GM21423 (cell line): ENCODE measurements around the gene STX11.

Experiments
- ATAC-seq: cut with Tn5 transposase; IDR thresholded peaks from one replicate; pipeline ENCODE4 v1.9.1; 2021; ENCODE audit warnings: mild to moderate bottlenecking, moderate library complexity; ENCODE audit not compliant: unreplicated experiment

The STX11 gene

DNA sequence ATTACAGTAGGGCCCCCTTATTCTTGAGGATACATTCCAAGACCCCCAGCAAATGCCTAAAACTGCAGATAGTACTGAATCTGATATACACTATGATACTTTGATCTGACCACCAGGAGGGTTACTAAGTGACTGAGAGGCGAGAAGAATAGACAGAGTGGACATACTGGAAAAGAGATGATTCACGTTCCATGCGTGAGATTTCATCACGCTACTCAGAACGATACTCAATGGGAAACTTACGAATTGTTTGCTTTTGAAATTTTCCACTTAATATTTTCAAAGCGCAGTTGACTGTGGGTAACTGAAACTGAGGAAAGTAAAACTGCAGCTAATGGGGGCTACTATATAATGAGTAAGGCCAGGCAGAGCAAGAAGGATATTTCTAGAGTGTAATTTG lies 60.8 kb downstream of the STX11 start:
- no peak for ATAC-seq

DNA sequence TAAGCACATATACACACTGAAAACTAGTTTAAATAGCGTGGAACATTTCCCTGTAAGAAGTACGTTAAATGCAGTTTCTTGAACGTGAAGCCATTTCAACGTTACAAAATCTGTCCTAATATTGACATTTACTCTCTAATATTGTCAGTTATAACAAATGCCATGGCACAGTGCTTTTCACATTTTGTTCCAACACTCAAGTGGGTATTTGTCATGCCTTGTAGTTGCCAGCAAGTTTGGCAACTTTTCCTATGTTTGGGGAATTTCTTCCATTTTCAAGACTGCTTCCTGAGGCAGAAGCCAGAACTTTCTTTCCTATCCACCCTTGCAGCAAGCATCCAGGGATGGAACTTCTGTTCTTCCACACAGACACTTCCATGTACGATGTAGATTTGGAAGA lies 63.0 kb downstream of the STX11 start:
- ATAC-seq, result no peak

DNA sequence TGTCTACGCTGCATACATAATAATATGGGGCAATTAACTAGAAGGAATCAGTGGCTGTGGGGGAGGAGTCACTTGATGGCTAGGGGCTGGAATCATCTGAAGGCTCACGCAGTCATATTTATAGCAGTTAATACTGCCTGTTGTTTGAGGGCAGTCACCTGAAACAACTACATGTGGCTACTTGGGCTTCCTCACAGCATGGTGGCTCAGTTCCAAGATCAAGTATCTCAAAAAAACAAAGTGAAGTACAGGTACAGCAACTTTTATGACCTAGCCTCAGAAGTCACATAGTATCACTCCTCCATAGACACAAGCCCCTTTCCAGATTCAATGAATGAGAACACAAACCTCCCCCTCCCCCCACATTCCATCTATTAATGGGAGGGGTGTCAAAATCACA lies 63.7 kb downstream of the STX11 start:
- ATAC-seq, result no peak

GRCh38 chr6:144214622-144215401 lies 64.5 kb downstream of the STX11 start:
- ATAC-seq, result no peak

DNA sequence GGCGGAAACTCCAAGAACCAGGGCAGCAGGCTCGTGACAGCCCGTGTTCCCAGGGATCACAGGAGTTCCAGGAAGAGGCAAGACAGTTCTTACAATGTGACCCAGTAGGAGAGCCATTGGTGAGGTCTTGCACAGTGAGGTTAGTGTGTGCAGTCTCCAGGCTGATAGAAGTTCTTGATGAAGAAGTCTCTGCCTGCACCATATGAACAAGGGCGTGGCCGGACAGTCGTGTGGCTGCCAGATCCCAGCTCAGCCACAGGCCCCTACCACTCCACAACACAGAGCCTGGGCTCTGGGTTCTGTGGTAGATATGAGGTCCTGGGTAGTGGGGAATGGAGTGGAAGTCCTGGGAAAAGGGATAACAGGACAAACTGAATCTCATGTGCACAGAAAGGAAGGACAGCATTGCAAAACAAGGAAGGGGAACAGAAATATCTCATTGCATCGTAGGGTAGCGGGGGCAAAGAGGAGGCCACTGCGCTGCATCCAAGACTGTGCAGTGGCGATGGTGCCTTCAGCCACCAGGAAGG lies 65.2 kb downstream of the STX11 start:
- no peak for ATAC-seq

GRCh38 chr6:144215932-144216667 lies 65.8 kb downstream of the STX11 start:
- peak; percentile 89 for ATAC-seq

- peak; percentile 48 for ATAC-seq
Measured at GRCh38 chr6:144216668-144217218, 66.4 kb downstream of the STX11 start.

- ATAC-seq, result no peak
Measured at GRCh38 chr6:144217264-144217663, 66.9 kb downstream of the STX11 start.

DNA sequence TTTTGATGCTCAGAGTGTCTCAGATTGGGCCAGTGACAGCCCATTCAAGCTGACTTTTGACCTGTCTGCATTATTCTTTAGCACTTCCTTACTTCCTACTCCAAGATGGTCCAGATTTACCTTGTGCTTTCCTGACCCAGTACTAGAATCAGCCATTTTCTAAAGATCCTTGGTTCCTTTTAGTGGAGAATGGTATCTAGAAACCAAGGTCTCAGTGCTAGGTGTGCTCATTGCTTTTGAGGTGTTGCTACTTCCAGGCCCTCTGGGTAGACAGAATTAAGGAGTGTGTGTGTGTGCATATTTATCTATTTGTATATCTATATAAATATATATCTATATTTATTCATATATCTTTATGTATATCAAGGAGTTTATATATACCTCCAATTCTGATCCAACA lies 67.5 kb downstream of the STX11 start:
- ATAC-seq, result no peak

- no peak for ATAC-seq
Measured at GRCh38 chr6:144219056-144219685, 68.9 kb downstream of the STX11 start.

DNA sequence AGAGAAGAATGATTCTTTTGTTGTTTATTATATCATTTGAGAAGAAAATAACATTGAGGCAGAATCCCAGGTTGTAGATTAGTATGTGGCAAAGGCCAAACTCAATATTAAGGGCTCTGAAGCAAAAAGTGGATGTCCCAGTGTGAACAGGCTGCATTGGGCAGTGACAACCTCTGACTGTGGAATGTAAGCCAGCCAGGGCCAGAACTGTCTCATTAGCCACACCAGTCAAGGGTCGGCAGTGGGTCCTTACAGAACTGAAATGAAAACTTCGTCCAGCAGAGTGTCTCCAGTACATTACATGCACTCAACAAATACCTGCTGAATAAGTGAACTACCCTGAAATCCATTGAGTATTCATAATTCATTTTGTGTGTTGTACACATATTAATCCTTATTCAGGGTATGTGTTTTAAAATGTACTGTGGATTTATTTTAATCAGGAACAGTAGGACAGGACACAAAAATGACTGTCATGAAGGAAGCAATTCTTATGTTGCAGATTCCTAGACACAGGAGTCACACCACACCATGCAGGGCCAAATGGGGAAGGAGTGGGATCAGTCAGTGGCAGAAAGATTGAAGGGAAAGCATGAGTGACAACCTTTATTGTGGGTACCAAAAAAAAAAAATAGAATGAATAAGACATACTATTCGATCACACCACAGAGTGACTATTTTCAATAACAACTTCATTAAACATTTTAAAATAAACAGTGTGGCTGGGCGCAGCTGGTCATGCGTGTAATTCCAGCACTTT lies 69.9 kb downstream of the STX11 start:
- ATAC-seq, result no peak

- no peak for ATAC-seq
Measured at GRCh38 chr6:144223686-144224085, 73.4 kb downstream of the STX11 start.

DNA sequence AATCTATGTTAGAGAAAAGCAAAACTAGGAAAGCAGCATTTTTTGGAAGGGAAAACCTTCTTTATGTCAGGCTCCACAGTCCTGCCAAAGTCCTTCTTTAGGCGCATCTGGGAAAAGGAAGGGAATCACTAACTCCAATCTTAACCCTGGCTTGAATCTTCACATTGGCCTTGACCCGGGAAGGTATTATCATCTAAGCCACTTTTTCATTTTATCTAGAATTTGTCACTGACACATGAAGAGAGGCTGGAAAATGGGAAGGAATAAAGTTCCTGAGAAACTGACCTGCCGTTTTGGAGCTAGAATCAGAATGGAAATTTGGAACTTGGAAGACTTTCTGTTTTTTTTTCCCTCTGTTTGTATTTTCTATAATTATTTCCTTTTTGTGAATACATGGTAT lies 81.4 kb downstream of the STX11 start:
- ATAC-seq, result no peak

GRCh38 chr6:144232176-144232831 lies 82.0 kb downstream of the STX11 start:
- ATAC-seq, result no peak

GRCh38 chr6:144232832-144233230 lies 82.5 kb downstream of the STX11 start:
- ATAC-seq, result no peak

DNA sequence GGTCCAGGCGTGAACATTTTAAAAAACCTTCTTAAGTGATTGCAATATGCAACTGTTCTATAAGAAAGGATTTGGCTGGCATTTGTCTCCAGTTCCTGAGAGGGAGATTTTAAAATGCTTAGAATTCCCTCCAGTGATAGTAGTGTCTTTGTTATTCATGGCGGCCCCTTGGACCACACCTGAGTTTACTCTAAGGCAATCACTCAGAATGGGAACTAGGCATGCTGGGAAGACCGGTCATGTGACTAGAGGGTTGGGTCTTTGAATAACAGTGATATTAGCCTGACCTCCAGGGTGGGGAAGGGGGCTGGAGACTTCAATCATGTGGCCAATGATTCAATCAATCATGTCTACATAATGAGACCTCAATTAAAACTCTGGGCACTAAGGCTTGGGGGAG lies 84.1 kb downstream of the STX11 start:
- ATAC-seq, result no peak

DNA sequence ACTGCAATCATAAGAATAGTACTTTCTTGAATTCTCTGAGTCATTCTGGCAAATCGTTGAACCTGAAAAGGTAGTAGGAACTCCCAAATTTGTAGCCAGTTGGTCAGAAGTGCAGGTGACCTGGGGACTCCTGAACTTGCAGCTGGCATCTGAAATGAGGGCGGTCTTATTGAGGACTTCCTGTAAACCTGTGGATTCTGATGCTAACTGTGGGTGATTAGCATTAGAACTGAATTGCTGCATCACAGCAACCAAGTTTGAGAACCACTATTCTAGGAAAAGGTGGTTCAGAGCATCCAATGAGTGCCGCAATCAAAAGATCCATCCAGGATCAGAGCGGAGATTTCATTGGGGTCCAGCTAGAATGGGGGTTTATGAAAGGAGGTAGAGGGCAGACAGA lies 84.6 kb downstream of the STX11 start:
- no peak for ATAC-seq
